ENCODE data around the gene R3HCC1L. TPM values are rescaled to one million over a fixed set of nuclear protein-coding genes. Genes with fewer than 3 reads are reported as not detected.
"Not testable (repeated sequence)": the region's sequence is repeated elsewhere in the genome, so short reads cannot be mapped to it uniquely, and the experiment has no call there.

R3HCC1L gene
- total RNA-seq, 1 experiment from 2014 or later = 6.3 TPM

DNA sequence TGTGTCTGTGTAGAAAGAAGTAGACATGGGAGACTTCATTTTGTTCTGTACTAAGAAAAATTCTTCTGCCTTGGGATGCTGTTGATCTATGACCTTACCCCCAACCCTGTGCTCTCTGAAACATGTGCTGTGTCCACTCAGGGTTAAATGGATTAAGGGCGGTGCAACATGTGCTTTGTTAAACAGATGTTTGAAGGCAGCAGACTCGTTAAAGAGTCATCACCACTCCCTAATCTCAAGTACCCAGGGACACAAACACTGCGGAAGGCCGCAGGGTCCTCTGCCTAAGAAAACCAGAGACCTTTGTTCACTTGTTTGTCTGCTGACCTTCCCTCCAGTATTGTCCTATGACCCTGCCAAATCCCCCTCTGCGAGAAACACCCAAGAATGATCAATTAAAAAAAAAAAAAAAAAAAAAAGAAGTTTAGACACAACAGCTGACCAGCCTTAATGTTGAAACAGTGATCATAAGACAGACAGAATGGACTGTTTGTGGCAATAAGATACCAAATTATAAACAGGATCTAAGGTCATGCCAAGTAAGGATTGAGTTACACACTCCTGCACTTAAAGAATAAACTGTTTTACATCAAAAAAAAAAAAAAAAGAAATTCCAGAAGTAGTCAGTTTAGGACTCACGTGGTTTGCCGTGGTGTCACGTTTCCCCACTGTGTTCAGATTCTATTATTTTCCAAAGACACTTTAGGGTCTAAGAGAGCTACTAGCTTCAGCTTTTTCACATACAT lies 18.9 kb downstream of the R3HCC1L start:
- not testable (repeated sequence) for H3K9me3 ChIP-seq, DNase-seq, H3K27me3 ChIP-seq, H3K4me3 ChIP-seq
- peaks cover 14% of the 10 kb centered on the region for H3K36me3 ChIP-seq

DNA sequence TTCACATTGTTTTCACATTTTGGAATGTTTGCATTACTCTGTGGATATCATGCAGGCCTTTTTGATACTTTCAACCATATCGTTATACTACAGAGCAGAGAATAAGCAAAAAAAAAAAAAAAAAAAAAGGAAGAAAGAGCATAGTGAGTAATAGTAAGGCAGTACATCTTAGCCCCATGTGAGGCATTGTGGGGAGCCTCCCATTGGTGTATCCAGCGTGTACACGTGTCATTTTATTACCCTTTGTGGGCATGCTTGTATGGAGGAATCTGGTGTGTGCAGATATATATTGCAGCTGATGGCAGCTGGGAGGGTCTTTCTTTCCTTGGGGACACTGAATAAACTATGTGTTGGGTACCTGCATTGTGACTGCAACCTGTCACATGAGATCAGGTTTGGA lies 19.6 kb downstream of the R3HCC1L start:
- no peak for DNase-seq
- Histone ChIP-seq H3K4me3 (no peak overlapping the region), H3K36me3 (peaks cover 14% of the 10 kb centered on the region), H3K27me3 (no peaks in the 10 kb centered on the region), H3K9me3 (peaks cover under 1% of the 10 kb centered on the region)

DNA sequence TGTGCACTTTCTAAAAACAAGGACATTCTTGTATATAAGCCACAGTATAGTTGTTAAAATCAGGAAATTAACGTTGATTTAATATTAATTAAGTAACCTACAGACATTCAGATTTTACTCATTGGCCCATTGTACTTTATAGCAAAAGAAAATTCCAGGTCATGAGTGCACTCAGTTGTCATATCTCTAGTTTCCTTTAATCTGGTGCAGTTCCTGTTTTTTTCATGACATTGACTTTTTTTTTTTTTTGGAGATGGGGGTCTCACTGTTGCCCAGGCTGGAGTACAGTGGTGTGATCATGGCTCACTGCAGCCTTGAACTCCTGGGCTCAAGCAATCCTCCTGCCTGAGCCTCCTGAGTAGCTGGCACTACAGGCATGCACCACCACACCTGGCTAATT lies 24.1 kb downstream of the R3HCC1L start:
- peaks cover 5% of the 10 kb centered on the region for H3K36me3 ChIP-seq
- H3K4me3 ChIP-seq = no peak overlapping the region
- no peak for DNase-seq
- H3K27me3 ChIP-seq = no peaks in the 10 kb centered on the region
- H3K9me3 ChIP-seq = no peaks in the 10 kb centered on the region

GRCh38 chr10:98163941-98164340 lies 29.5 kb downstream of the R3HCC1L start:
- no peak for DNase-seq
- Histone ChIP-seq H3K36me3 (peaks cover 12% of the 10 kb centered on the region), H3K4me3 (no peak overlapping the region), H3K27me3 (no peaks in the 10 kb centered on the region), H3K9me3 (no peaks in the 10 kb centered on the region)

DNA sequence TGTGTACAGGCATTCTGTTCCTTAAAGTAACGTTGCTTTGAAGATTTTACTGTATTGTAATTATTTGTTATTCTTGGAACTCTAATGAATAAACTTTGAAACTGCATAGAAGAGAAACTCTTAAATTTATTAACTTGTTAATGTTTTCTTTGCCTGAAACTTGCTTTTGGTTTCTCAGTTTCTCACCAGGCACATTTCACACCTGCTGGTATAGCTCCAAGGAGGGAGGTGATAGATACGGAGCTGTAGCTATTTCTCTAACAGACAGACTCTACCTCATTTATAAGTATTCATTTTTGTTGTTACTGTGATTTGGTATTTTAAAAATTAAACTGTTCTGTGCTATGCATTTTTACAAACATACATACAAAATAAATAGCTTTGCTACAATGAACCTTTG lies 32.7 kb downstream of the R3HCC1L start:
- H3K36me3 ChIP-seq = peaks cover 16% of the 10 kb centered on the region
- H3K27me3 ChIP-seq = no peaks in the 10 kb centered on the region
- no peak for DNase-seq
- H3K4me3 ChIP-seq = no peak overlapping the region
- no peaks in the 10 kb centered on the region for H3K9me3 ChIP-seq

- Histone ChIP-seq H3K4me3 (no peak overlapping the region), H3K27me3 (no peaks in the 10 kb centered on the region), H3K9me3 (no peaks in the 10 kb centered on the region), H3K36me3 (peaks cover 16% of the 10 kb centered on the region)
- no peak for DNase-seq
Observed at GRCh38 chr10:98168147-98168546, 33.7 kb downstream of the R3HCC1L start.

DNA sequence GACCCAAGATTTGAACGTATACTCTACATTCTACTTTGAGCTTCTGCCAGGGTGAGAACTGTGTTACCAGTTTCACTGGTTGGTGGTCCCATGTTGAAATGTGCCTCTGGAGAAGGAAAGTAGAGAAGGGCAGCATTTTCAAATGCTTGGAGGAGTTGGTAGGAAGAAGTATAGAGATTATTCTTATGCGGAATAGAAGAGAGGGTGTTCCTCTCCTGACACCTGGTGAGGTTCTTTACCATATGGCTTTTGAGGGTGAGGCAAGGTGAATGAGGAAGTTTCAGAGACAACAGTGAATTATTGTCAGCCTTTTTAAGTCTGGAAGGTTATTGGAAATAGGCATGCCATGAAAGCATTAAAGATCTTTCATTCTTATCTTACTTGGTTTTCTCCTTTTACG lies 34.3 kb downstream of the R3HCC1L start:
- no peak for DNase-seq
- H3K9me3 ChIP-seq = no peaks in the 10 kb centered on the region
- no peak overlapping the region for H3K4me3 ChIP-seq
- H3K36me3 ChIP-seq = peaks cover 16% of the 10 kb centered on the region
- no peaks in the 10 kb centered on the region for H3K27me3 ChIP-seq

- Histone ChIP-seq H3K9me3 (no peaks in the 10 kb centered on the region), H3K27me3 (no peaks in the 10 kb centered on the region), H3K36me3 (peaks cover 11% of the 10 kb centered on the region), H3K4me3 (no peak overlapping the region)
- no peak for DNase-seq
Observed at GRCh38 chr10:98169379-98169778, 34.9 kb downstream of the R3HCC1L start.

DNA sequence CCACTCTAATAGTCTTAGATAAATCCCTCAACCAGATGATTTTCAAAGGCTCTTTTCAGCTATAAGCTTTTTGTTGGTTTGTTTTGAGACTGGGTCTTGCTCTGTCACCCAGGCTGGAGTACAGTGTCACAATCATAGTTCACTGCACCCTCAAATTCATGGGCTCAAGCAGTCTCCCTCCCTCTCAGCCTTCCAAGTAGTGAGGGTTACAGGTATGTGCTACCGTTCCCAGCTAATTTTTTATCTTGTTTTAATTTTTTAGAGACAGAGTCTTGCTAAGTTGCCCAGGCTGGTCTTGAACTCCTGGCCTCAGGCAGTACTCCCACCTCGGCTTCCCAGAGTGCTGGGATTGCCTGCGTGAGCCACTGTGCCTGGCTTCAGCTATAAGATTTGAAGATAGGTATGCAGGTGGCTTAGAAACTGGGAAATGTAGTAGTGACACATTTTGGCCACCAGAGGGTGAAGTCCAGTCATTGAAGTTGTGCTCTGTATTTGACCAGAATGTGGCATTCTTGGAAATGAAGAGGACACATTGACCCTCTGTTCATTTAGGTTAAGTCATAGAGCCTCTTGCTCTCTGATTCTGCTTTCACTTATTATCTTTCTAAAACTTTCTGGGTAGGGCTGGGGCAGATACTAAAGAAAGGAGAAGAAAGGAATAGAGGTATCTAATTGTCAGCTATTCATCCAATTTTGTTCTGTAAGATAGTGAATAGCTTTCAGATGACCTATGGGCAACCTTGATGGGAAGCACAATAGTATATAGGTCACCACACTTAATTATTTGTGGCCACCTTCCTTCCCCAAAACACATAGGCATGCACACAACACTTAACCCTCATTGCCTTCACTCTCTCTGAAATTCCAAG lies 36.0 kb downstream of the R3HCC1L start:
- no peaks in the 10 kb centered on the region for H3K9me3 ChIP-seq
- H3K36me3 ChIP-seq = peaks cover 5% of the 10 kb centered on the region
- H3K4me3 ChIP-seq = no peak overlapping the region
- no peak for DNase-seq
- no peaks in the 10 kb centered on the region for H3K27me3 ChIP-seq

DNA sequence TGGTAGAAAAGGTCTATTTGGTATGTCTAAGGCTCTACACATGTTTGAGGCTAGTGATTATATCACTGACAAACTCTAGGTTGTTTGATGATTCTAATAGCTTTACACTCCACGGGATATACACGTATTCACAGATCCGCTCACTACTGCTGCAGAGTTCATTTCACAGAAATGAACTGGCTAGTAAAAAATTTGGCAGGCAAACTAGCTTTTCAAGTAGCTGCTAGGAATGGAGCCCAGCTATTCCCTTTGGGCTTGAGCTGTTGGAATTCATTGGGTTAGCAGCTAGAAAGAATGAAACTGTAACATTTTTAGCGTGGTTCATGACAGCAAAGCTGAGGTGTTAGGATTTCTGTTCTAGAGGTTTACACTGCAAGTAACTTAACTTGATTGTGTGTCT lies 37.6 kb downstream of the R3HCC1L start:
- peaks cover 4% of the 10 kb centered on the region for H3K36me3 ChIP-seq
- no peak overlapping the region for H3K4me3 ChIP-seq
- no peaks in the 10 kb centered on the region for H3K9me3 ChIP-seq
- peak; percentile 23 for DNase-seq
- no peaks in the 10 kb centered on the region for H3K27me3 ChIP-seq

GRCh38 chr10:98172495-98172894 lies 38.0 kb downstream of the R3HCC1L start:
- peaks cover 4% of the 10 kb centered on the region for H3K36me3 ChIP-seq
- DNase-seq = no peak
- no peak overlapping the region for H3K4me3 ChIP-seq
- no peaks in the 10 kb centered on the region for H3K27me3 ChIP-seq
- H3K9me3 ChIP-seq = no peaks in the 10 kb centered on the region

- Histone ChIP-seq H3K36me3 (peaks cover 4% of the 10 kb centered on the region), H3K4me3 (no peak overlapping the region), H3K27me3 (no peaks in the 10 kb centered on the region), H3K9me3 (no peaks in the 10 kb centered on the region)
- no peak for DNase-seq
Observed at GRCh38 chr10:98173260-98173659, 38.8 kb downstream of the R3HCC1L start.

DNA sequence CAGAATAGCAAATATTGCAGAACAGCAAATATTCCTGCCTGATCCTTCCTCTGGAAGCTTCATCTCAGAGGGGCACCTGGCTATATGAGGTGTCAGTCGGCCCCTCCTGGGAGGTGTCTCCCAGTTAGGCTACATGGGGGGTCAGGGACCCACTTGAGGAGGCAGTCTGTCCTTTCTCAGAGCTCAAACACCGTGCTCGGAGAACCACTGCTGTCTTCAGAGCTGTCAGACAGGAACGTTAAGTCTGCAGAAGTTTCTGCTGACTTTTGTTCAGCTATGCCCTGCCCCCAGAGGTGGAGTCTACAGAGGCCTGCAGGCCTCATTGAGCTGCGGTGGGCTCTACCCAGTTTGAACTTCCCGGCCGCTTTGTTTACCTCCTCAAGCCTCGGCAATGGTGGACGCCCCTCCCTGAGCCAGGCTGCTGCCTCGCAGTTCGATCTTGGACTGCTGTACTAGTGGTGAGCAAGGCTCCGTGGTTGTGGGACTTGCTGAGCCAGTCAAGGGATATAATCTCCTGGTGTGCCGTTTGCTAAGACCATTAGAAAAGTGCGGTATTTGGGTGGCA lies 48.0 kb downstream of the R3HCC1L start:
- not testable (repeated sequence) for H3K9me3 ChIP-seq, H3K27me3 ChIP-seq, DNase-seq, H3K36me3 ChIP-seq, H3K4me3 ChIP-seq

DNA sequence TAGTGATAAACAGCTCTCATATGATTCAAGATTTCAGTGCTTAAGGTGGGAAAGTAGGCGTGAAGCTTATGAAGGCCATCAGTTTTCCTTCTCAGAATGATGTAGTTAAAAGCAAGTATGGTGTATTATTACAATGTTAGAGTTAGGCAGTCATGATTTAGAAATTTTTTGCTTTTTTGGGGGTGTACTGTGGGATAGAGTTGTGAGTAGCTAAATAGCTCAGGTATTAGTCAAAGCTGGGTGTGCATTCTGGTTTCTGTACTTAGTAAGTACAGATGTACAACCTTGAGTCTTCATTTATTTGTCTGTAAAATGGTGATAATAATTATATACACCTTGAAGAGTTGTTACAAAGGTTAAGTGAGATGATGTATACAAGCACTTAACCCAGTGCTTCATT lies 52.2 kb downstream of the R3HCC1L start:
- no peak for DNase-seq
- Histone ChIP-seq H3K4me3 (no peak overlapping the region), H3K9me3 (no peaks in the 10 kb centered on the region), H3K36me3 (peaks cover 2% of the 10 kb centered on the region), H3K27me3 (no peaks in the 10 kb centered on the region)

GRCh38 chr10:98190773-98191172 lies 56.3 kb downstream of the R3HCC1L start:
- peaks cover 12% of the 10 kb centered on the region for H3K36me3 ChIP-seq
- not testable (repeated sequence) for H3K9me3 ChIP-seq, DNase-seq, H3K4me3 ChIP-seq, H3K27me3 ChIP-seq

GRCh38 chr10:98193037-98193436 lies 58.6 kb downstream of the R3HCC1L start:
- Histone ChIP-seq H3K4me3 (no peak overlapping the region), H3K27me3 (no peaks in the 10 kb centered on the region), H3K9me3 (no peaks in the 10 kb centered on the region), H3K36me3 (peaks cover 12% of the 10 kb centered on the region)
- DNase-seq = no peak

GRCh38 chr10:98194633-98195032 lies 60.2 kb downstream of the R3HCC1L start:
- Histone ChIP-seq H3K4me3 (no peak overlapping the region), H3K9me3 (no peaks in the 10 kb centered on the region), H3K27me3 (no peaks in the 10 kb centered on the region), H3K36me3 (peaks cover 12% of the 10 kb centered on the region)
- DNase-seq = no peak
